A673 (cell line): Measurements from ENCODE around the gene TMEM255B. TPM values are rescaled to one million over a fixed set of nuclear protein-coding genes. Genes with fewer than 3 reads are reported as not detected.

Source experiments
- BruUV-seq: library from RNA; stranded (reverse); fragments of 400-500 nt; replicated peaks from 2 replicates; lab custom pipeline; 2021; lab: Mats Ljungman, UMichigan
- CTCF ChIA-PET: fragments of 300-600 bp; sonication (Branson Sonifier 250); formaldehyde crosslinking; loops from one replicate; lab custom pipeline; 2022; ENCODE audit warnings: antibody characterized with exemption; lab: Charles Lee
- POLR2A ChIA-PET: fragments of 300-600 bp; sonication (Branson Sonifier 250); formaldehyde crosslinking; loops from one replicate; lab custom pipeline; 2022; ENCODE audit warnings: antibody characterized with exemption; ENCODE audit not compliant: low non-redundant PET; lab: Charles Lee
- DNase-seq: peaks from one replicate; pipeline ENCODE4 v3.0.0-alpha.2; 2015; ENCODE audit warnings: low spot score
- H3K27ac ChIP-seq: fragments of 200-600 bp; sonication (generic); 2 replicates; pipeline ENCODE4 v1.5.1; 2016; ENCODE audit warnings: mixed run types, low read depth, mild to moderate bottlenecking, mixed read lengths, antibody characterized with exemption, low read length; ENCODE audit not compliant: poor library complexity, severe bottlenecking
- H3K27me3 ChIP-seq: fragments of 200-600 bp; sonication (generic); replicated peaks from 2 replicates; pipeline ENCODE4 v1.6.1; 2017; ENCODE audit warnings: mixed run types, low read depth, mild to moderate bottlenecking, mixed read lengths, antibody characterized with exemption, low read length; ENCODE audit not compliant: insufficient read depth, poor library complexity
- H3K36me3 ChIP-seq: fragments of 200-600 bp; sonication (generic); 2 replicates; pipeline ENCODE4 v1.6.1; 2016; ENCODE audit warnings: mixed run types, mild to moderate bottlenecking, mixed read lengths, antibody characterized with exemption, low read length; ENCODE audit not compliant: insufficient read depth, poor library complexity, severe bottlenecking
- H3K4me1 ChIP-seq: fragments of 200-600 bp; sonication (generic); 2 replicates; pipeline ENCODE4 v1.6.1; 2017; ENCODE audit warnings: mixed run types, mild to moderate bottlenecking, mixed read lengths, antibody characterized with exemption, low read length; ENCODE audit not compliant: insufficient read depth, poor library complexity, severe bottlenecking
- H3K4me3 ChIP-seq: fragments of 200-600 bp; sonication (generic); 2 replicates; pipeline ENCODE4 v1.5.1; 2016; ENCODE audit warnings: low read depth, mixed run types, mild to moderate bottlenecking, mixed read lengths, low read length; ENCODE audit not compliant: poor library complexity, severe bottlenecking
- H3K9me3 ChIP-seq: fragments of 200-600 bp; sonication (generic); 2 replicates; pipeline ENCODE4 v1.6.1; 2016; ENCODE audit warnings: mixed run types, low read depth, mild to moderate bottlenecking, mixed read lengths, antibody characterized with exemption, low read length; ENCODE audit not compliant: poor library complexity, severe bottlenecking
- CTCF ChIP-seq: fragments of 300-800, 200-600 bp; sonication (generic); conservative IDR thresholded peaks from 2 replicates; pipeline ENCODE4 v1.5.1; 2017; ENCODE audit warnings: low read depth, mild to moderate bottlenecking, antibody characterized with exemption, low read length, moderate library complexity, mixed read lengths
- EZH2 ChIP-seq: fragments of 200-600 bp; sonication (generic); IDR thresholded peaks from 2 replicates; pipeline ENCODE4 v1.6.1; 2017; ENCODE audit warnings: borderline replicate concordance, low read depth, mild to moderate bottlenecking, mixed read lengths, antibody characterized with exemption, low read length; ENCODE audit not compliant: poor library complexity, severe bottlenecking
- intact Hi-C: fragments of 100-400 bp; cut with micrococcal nuclease; formaldehyde crosslinking; loops from one replicate; pipeline ENCODE4 v1.10.0; 2022; ENCODE audit not compliant: unreplicated experiment
- total RNA-seq: library from RNA; stranded (reverse); gene quantifications from 2 replicates; pipeline ENCODE4 v1.2.3, GENCODE V29; 2021

TMEM255B gene
- total RNA-seq, 1 experiment from 2014 or later, result 0.06 TPM

- Histone ChIP-seq H3K27ac (no peak overlapping the region), H3K27me3 (peaks cover 44% of the 10 kb centered on the region), H3K4me1 (no peaks in the 10 kb centered on the region), H3K4me3 (no peak overlapping the region), H3K36me3 (no peaks in the 10 kb centered on the region), H3K9me3 (no peaks in the 10 kb centered on the region)
- BruUV-seq, result no TSS peak
- ChIA-PET POLR2A (no interaction called here), CTCF (no interaction called here)
- TF ChIP-seq CTCF (no peak), EZH2 (no peak)
- intact Hi-C loops, result no loop called here
- DNase-seq, result no peak
Observed at GRCh38 chr13:113786262-113786841, 27.3 kb downstream of the TMEM255B start.

- Histone ChIP-seq H3K36me3 (no peaks in the 10 kb centered on the region), H3K9me3 (no peaks in the 10 kb centered on the region), H3K27ac (no peak overlapping the region), H3K27me3 (peaks cover 41% of the 10 kb centered on the region), H3K4me3 (no peak overlapping the region), H3K4me1 (no peaks in the 10 kb centered on the region)
- ChIA-PET CTCF (interaction anchor here (0.6 kb wide), 1 partner anchor 48 kb away, joined by 3 read pairs; no protein-coding TSS in a partner anchor), POLR2A (no interaction called here)
- intact Hi-C loops, result no loop called here
- no peak for TF ChIP-seq CTCF
- TF ChIP-seq EZH2, result no peak
- DNase-seq, result no peak
- BruUV-seq, result no TSS peak
Observed at GRCh38 chr13:113787694-113788093, 28.7 kb downstream of the TMEM255B start.

- Histone ChIP-seq H3K9me3 (no peaks in the 10 kb centered on the region), H3K27ac (no peak overlapping the region), H3K4me1 (no peaks in the 10 kb centered on the region), H3K36me3 (no peaks in the 10 kb centered on the region), H3K4me3 (no peak overlapping the region), H3K27me3 (peaks cover 40% of the 10 kb centered on the region)
- no peak for DNase-seq
- CTCF ChIA-PET, result no interaction called here
- no TSS peak for BruUV-seq
- TF ChIP-seq EZH2, result no peak
- no peak for TF ChIP-seq CTCF
- POLR2A ChIA-PET, result no interaction called here
- intact Hi-C loops, result no loop called here
Observed at GRCh38 chr13:113788413-113789135, 29.5 kb downstream of the TMEM255B start.
